PC-9 (cell line): Measurements from ENCODE around the gene NUB1.

Source experiments
- CTCF ChIP-seq: fragments of 200-600 bp; sonication (generic); conservative IDR thresholded peaks from 2 replicates; pipeline ENCODE4 v1.6.1; 2017; ENCODE audit warnings: mixed run types, antibody characterized with exemption, mild to moderate bottlenecking, moderate library complexity
- EZH2 ChIP-seq: fragments of 200-600 bp; sonication (generic); IDR thresholded peaks from 2 replicates; pipeline ENCODE4 v1.8.0; 2017; ENCODE audit warnings: antibody characterized with exemption, low read depth

DNA sequence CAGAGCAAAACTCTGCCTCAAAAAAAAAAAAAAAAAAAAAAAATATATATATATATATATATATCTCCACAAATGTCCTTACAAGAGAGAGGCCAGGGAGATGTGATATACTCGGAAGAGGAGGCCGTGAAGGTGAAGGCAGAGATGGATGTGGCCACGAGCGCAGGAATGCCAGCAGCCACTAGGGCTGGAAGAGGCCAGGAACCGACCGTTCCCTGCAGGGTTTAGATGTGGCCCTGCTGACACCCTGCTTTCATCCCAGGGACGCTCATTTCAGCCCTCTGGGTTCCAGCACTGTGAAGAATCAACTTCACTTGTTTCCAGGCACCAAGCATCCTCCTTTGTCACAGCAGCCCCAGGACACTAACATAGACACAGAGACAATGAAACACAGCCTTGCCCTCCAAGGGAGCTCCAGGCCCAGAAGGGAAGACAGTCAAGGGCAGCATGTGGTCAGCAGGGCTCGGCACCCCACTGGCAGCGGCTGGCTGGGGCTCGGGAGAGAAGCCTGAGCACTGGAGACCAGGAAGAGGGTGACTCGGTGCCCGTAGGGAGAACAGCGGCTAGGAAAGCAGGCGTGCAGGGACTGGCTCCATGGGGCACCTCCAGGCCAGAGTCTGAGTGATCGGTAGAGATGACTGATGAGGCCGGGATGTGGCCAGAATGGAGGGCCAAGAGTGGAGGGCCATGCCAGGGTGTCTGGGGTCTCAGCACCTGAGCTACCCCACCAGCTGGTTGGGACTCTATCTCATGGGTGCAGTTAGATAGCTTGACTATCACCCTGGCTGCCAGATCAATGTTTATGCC is 60.6 kb downstream of the NUB1 start:
- TF ChIP-seq CTCF: no peak
- TF ChIP-seq EZH2: no peak
